HUDEP-2 (cell line): ENCODE measurements around the gene GNG2.

Source experiments
- DNase-seq, 76 experiments: peaks; one replicate each; lab custom pipeline; 2025; ENCODE audit not compliant: unreplicated experiment in 76 of 76; lab: John Stamatoyannopoulos, UW

GNG2 gene

DNA sequence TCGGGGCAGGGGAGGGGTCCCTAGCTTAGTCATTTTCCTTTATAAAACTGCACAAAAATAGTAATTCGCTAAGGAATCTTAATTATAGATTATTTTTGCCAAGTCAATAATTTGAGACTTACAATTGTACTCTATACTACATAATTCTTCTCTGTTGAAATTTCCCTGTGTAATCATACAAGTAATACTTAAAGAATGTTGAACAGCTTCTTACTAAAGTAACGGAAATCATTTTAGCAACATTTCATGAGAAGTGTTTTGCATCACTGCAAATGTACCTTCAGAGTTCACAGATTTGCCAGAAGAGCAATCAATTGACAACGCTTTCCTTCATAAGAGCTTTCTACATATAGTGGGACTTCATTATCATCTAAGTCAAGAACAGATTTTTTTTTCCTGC is 7.9 kb upstream of the GNG2 start:
- DNase-seq = no peak

DNA sequence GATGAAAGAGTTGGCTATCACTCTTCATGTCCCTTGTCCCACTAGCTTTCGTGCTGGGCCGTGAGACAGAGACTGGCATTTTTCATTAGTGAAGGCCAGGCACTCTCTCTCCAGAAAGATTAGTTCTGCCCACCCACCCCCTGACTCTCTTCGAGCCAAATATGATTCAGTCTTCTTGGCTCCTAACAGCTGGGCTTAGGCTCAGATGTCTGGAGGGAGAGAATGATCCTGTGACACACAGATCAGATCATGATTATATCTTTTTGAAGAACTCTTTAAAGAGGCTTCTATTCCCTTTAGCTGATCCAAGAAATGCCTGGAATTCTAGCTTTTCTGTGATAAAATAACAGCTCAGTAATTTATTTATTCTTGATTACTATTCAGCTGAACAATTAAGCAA is 5.2 kb upstream of the GNG2 start:
- DNase-seq = no peak

DNA sequence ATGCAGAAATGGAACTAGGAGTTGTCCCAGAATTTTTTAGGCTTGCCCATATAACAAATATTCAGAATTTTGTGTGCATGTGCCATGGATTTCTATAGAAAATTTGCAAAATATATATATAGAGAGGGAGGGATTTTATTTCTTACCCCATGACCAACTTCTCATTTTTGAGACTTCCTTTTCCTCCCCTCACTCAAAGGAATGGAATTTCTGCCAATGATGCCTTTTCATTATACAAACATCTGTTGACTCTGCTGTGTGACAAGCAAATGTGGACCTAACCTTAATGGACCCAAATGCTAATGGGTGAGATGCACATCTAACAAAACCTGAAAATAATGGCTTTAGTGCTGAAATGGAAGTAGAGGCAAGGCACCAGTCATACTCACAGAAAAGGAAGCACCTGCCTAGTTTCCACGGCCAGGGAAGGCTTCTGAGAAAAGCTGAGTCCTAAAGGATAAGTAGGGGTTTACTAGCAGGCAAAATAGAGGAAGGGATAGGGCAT is 3.6 kb upstream of the GNG2 start:
- DNase-seq = no peak

DNA sequence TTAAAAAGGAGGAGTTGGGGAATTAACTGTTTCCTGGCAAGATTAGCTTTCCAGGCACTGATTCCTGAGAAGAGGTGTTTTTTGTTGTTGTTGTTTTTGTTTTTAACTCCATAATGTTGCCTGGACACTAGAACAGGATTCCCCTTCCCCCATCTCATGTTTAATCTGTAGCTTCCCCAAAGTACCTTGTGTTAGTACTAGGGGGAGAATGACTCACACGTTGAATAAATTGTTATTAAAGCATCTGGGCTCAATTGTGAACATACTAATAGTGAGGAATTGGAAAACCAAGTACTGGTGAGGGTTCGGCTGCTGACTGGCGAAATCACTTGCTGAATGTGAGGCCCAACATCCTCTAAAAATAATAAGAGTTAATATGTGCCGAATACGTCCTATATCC is 1.3 kb upstream of the GNG2 start:
- DNase-seq = no peak

DNA sequence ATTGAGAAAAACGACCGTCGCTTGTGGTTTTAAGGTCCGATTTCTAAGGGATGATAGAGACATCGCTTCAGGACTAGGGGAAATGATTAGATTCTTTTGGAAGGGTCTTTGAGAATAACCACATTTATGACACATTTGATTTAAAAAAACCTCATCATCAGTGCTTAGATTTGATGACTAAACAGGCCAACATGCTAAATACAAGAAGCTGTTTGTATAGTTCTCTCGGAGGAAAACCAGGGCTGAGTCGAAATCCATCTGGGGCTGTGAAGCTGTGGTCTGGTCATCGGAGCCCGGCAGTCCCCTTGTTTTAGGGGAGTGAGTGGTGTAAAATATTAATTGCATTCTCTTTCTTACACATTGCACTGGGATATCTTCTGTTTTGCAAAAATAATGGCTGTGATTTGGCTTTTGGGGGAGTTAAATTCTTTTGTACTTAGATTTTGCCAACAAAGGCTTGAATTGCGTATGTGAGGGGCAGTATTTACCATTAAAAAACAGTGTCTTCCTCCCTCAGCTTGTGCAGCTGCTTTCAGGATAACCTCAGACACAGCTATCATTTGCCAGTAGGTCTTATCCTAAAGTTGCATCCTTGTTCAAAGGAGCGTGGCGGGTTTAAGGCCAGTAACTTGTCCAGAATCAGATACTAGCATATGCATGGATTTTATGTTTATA is 550 bp downstream of the GNG2 start:
- peak in 11 of 76 experiments; percentile 3 to 47 (median 25) for DNase-seq

DNA sequence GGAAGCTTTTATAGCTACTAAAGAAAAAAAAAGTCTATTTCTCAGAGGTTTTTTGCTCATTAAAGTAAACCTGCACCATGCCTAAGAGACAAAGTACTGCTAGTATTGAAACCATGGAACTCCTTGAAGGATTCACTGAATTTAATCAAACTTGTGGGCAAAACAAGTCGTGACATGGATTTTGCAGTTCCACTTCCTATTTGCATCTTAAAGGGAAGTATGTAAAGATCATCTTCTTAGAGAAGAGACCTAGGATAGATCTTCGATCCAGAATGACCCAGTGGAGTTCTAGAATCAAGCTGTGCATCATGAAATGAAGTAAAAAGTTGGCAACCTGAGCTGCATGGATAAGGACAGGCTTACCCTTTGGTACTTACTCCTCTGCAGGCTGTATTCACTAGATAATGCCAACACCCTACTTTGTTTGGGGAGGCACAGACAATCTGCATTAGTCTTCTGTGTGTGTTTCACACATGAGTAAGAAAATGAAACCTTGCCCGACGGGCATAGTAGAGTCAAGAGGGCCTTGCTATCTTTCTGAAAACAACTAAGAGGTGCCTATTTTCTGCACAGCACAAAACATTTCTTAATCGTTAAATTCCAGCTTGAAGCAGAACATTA is 1.9 kb downstream of the GNG2 start:
- peak in 72 of 76 experiments; percentile 8 to 95 (median 72) for DNase-seq

DNA sequence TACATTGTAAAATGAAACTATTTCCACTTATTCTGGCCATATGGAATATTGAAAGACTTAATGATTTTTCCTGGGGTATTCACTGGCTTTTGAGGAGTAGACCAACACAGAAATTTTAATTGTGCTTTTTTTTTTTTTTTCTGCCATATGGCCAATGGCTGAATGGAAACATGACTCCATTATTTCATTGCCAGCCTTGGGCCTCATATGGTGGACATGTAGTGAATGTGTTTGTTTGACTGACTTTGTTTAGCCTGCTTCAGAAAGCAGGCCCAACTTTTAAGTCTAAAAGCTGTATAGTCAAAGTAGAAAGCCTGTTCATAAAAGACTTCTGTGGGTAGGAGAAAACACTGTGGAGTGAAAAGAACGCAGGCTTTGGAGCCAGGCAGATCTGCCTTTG is 2.4 kb downstream of the GNG2 start:
- peak in 4 of 76 experiments; percentile 10 to 23 (median 22) for DNase-seq

DNA sequence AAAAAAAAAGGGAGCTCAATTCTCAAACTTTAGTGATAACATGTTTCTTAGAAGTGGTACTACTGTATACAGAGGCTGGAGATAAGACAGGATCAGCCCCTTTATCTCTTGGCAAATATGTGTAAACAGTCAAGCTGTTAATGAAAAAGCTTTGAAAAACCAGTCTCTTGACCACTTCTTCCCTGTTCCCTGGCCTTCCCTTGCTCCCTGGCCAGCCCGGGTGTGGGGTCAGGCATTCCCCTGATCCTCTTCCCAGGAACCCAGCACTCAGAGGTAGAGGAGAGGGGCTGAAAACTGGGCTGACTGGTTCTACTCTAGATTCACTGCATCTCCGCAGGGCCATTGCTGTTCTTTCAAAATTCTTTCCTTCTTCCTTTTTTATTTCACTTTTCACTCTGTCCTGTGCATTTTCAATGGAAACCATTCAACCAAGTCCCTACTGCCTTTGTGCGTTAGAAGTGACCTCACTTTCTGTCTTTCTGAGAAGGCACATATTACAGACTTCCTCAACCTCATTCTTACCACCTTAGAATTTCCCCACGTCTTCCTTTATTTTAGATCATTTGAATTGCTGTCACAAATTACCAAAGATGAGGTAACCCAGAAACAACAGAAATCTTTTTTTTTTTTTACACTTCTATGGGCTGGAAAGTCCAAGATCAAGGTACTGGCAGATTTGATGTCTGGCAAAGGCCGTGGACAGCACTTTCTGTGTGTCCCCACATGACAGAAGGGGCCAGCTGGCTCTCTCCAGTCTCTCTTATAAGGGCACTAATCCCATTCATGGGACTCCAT is 5.7 kb downstream of the GNG2 start:
- DNase-seq = peak in 36 of 76 experiments; percentile 1 to 79 (median 27)

DNA sequence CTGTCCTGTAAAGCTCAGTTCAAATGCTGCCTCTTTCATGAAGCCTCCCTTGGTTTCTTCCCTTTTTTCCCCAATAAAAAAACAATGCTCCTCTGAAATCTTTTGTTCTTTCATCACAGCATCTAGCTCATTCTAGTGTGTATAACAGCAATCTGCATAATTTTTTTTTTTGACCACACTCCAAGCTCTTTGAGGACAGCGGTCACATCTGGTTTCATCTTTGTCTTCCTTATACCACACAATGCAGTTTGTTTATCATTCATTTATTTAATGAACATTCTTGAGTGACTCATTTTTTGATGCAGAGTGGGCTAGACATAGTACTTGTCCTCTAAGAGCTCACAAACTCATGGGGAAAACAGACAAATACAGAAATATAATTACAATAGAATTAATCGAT is 7.3 kb downstream of the GNG2 start:
- DNase-seq = no peak

DNA sequence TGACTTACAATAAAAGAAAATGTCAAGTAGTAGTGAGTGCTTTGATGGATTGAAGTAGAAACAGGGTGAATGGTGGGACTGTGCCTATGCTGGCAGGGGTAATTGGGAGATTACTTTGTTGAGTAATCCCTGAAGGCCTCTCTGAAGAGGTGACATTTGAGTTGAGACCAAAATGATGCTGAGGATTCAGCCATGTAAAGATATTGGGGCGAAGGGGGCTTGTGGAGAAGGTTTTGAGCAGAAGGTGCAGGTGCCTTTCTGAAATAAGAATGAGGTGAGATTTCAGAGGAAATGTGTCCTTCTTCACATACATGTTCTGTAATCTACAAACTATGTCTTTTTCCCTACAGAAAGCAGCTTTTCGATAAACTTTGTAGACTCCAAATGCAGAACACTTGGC is 8.0 kb downstream of the GNG2 start:
- DNase-seq = no peak

DNA sequence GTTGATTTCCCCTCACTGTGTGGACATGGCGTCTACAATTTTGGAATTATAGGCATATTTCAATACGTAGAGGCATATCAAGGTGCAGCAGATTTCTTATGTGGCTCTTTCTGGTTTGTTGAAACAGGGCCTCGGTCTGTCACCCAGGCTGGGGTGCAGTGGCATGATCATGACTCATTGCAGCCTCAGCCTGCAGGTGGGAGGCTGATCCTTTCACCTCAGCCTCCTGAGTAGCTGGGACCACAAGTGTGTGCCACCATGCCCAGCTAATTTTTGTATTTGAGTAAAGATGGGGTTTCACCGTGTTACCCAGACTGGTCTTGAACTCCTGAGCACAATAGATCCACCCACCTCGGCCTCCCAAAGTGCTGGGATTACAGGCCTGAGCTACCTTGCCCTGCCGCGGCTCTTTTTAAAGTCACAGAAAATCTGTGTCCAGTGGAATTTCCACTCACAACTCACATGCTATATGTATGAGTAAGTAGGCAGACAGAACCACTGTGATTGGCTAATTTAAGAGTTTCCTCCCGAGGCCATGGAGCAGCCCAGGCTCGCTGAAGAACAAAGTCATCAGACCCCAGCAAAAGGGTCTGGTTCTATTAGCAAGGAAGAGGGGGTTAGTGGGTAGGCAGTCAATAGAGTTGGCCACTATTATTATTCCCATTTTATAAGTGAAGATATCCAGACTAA is 9.1 kb downstream of the GNG2 start:
- no peak for DNase-seq

DNA sequence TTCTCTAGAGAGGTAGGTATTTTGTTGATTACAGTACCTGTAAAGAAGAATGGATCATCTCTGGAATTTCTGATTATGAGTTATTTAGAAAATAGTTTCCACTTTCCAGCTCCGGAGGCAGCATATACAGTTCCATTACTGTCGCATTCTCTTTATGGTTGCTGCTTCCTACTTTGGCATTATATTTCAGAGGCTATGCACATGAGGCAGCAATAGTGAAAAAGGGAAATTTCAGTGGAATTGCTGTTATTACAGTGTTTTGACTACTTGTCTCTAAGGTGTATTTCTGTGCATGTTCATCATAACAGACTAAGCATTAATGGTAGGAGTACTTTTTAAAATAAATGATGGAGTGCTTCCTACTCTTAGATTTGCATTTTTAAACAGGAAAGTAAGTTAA is 10.2 kb downstream of the GNG2 start:
- no peak for DNase-seq

DNA sequence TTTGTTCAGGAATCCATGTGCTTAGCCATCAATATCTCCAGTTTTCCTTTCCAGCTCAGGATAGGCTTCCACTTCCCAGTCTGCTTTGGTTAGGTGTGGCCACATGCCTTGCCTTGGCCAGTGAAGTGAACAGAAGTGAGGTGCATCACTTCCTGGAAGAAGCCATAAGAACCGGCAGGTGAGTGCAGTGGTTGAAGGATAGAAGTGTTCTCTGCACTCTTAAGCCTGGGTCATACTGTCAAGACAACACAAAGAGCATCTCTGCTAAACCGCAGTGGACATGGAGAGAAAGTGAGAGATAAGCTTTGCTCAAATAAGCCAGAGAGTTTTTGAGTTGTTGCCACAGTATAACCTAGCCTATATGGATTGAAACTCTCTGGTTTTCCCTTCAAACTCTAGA is 11.4 kb downstream of the GNG2 start:
- no peak for DNase-seq

DNA sequence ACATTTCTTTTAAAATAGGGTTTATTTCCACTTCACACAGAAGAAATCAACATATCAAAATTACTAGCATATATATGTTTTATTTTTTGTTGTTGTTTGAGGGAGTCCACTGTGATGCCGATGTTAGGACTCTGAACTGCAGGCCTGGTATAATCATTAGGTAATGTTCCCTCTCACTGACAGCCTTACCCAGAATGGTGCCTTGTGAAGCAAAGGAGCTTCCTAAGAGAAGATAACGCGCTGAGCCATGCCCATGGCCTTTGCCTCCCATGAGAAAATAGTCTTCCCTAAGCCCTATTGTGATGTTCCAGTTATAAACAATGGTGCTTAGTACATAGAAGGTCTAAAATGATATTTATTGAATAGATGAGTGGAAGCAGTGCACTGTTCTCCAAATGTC is 12.0 kb downstream of the GNG2 start:
- DNase-seq = no peak

DNA sequence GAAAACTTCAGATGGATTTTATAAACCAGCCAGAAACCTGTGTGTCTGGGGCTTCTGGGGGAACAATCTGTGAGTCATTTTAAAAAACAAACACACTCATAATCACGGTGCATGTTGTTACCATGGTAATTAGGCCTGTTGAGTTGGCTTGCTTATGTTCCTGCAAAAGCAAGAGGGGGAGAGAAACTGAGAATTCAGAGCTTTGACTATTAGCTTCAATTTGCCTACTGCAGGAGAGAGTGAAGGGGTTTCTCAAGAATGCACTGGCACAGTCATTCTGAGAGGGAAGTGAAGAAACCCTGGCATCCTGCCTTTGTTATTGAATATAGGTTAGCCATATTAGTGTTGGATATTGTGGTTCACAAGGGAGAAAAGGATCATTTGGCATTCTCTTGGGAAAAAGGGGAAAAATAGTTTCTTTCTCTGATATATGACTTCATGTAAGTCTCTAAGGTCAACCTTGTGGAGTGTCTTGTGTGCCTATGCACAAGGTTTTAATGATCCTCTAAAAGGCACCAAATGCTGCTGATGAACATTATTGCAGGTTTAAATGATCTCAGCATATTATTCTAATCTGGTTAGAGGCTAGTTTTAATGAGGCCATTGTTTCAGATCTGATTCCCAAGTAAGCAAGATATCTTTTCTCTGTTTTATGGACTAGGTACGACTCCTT is 12.9 kb downstream of the GNG2 start:
- DNase-seq = peak in 4 of 76 experiments; percentile 7 to 29 (median 10)

DNA sequence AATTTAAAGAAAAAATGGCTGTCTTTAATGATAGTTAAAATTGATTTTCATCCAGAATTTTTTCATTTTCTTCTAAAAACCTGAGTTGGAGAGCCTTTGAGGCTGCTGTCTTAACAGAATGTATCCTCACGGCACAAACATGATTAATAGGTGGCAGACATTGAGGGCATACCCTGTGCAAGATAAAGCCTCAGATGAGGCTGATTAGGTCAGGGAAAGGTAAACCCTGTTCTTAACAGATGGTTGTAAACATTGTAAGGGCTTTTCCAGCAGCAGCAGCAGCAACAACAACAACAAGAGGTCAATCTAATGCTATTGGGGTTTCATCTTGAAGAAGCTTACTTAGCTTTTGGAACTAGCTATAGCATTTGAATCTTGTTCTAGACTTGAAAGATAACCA is 17.4 kb downstream of the GNG2 start:
- DNase-seq = no peak

DNA sequence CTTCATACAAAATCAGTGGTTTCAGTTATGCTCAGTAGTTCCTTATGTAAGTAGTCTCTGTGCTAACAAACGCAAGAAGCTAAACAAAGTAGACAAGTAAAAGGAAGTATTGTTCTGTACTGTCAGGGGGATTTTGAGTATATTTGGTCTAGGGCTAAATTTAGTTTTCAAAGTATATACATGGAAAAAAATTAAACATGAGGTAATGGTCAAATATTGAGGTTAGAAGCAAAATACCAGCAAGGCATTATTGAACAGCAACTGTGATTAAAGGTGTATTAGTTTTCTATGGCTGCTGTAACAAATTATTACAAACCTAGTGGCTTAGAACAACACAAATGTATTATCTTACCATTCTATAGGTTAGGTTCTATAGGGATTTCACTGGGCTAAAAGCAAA is 18.8 kb downstream of the GNG2 start:
- no peak for DNase-seq

DNA sequence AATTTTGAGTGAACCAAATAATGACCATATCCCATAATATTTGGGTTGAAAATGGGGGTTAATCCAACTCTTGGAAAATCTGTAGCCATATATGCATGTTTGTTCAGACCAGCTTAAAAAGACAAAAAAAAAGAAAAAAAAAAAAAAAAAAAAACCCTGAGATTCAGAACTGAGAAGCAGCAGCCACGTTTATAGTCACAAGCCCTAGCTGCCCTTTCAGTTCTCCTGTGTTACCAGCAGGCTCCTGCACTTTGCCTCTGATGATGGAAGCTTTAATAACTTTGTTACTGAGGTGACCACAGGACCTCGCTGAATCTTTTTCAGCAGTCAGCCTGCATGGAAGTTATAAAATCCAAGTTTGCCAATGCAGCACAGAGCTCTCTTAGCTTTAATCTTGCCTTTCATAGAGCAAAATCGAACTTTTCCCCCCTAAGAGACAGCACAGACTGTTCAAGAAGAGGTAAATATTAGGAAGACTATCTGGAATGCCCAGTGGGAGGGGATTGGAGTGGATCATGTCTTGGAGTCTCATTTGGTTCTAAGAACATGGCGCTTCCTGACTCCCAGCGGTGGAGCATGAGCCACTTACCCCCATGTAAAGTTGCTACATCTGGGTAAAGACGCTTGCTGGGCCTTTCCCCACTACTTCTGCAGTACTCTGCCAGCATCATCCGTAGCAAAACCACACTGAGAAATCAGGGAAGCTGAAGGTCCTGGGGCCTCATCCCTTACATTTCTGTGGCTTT is 20.6 kb downstream of the GNG2 start:
- no peak for DNase-seq

DNA sequence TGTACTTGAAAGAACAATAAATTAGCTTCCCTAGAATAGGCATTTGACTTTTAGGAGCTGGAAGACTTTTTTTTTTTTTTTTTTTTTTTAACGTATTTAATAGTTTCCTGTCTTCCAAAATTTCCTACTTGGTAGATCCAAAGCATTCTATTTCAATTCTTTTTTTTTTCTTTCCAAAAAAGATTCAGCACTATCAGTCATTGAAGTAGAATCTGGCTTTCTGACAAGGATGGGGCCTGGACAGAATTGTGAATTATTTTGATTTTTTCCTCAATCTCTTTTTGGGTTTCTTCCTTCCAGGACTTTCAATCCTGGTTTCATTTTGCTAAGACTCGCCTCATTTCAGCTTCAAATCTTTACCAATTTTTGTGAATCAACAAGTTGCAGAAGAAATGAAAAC is 21.2 kb downstream of the GNG2 start:
- no peak for DNase-seq

DNA sequence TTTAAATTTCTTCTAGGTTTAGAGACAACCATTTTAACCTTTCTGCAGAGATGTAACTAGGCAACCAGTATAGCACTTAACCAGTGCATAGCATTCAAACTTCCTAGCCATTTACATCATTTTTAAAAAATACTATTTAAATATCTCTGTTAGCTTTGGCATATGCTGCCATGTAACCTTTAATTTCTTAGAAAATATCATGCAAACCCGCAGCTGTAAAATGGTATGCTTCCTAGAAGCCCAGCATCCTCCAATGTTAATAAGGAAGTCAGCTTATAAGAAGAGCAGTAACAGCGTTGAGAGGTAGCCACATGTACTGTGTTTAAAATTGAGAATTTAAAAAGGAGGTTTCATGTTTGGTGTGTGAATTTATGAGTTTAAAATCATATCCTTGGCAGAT is 22.8 kb downstream of the GNG2 start:
- DNase-seq = no peak
